Stimulated activated CD8-positive, alpha-beta memory T cell treated with anti-CD3 and anti-CD28 coated beads, Interleukin-2, amount 100 ng/mL, for 1 hour (primary cell): ENCODE results near the gene MYRFL.
"Not testable (repeated sequence)": the region's sequence is repeated elsewhere in the genome, so short reads cannot be mapped to it uniquely, and the experiment has no call there.

Source experiments
- DNase-seq, 2 donors: peaks; one replicate each; pipeline ENCODE4 v3.0.0-alpha.2; 2020; ENCODE audit warnings: low read depth in 2 of 2

MYRFL gene

GRCh38 chr12:69843608-69844007, 18.6 kb downstream of the MYRFL start:
- no peak for DNase-seq

DNA sequence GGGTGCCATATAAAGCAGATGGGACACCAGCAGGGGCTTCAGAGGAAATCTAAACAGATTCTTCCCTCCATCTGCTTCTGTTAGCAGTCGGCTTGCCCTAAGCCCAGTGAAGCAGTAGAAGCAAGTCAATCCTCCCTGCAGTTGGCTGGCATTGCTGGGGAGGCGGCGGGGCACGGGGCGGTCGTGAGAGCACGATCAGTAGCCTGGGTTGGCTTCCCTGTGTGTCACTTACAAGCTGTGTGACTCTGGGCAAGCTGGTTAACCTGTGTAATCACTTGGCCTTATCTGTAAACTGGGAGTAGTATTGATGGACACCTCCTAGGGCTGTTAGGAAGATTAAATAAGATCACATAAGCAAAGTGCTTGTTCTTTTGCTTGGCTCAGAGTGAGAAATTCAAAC, 19.4 kb downstream of the MYRFL start:
- no peak for DNase-seq

- DNase-seq, result no peak
These were observed 19.8 kb downstream of the MYRFL start for GRCh38 chr12:69844836-69845235.

DNA sequence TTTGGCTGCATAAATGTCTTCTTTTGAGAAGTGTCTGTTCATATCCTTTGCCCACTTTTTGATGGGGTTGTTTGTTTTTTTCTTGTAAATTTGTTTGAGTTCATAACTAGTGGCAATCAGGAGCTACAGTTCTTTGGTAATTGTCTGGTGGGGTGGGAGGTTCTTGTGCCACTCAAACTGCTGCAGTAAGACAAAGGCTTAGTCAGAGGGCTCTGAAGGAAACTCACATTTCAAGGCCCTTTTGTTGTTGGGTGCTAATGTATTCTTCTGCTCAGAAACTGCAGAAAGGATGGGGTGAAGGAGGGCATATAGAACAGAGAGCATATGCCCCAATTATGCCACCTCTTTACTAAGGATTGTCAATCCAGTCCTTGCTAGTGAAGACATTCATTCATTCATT, 21.9 kb downstream of the MYRFL start:
- DNase-seq, result no peak

GRCh38 chr12:69851976-69852375, 26.9 kb downstream of the MYRFL start:
- no peak for DNase-seq

- not testable (repeated sequence) for DNase-seq
These were observed 28.3 kb downstream of the MYRFL start for GRCh38 chr12:69853176-69853961.

DNA sequence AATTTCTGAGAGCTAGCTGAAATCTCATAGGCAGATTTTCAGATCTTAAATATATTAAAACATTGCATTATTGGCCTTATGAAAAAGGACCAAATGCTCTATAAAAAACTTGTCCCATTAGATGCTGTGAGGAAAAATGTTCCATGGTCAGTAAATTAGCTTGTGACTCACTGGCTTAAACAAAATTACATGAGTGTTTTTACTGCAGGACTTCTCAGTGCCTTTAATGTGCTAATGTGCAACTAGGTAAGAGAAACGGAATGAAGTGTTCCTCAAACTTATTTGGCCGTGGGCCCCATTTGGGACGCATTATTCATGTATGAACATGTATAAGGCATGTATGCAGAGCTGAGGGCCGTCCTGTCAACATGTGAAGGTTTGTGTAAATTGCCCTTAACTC, 41.7 kb downstream of the MYRFL start:
- DNase-seq, result no peak

- no peak for DNase-seq
These were observed 43.7 kb downstream of the MYRFL start for GRCh38 chr12:69868695-69869094.

GRCh38 chr12:69872804-69873203, 47.8 kb downstream of the MYRFL start:
- DNase-seq, result no peak

DNA sequence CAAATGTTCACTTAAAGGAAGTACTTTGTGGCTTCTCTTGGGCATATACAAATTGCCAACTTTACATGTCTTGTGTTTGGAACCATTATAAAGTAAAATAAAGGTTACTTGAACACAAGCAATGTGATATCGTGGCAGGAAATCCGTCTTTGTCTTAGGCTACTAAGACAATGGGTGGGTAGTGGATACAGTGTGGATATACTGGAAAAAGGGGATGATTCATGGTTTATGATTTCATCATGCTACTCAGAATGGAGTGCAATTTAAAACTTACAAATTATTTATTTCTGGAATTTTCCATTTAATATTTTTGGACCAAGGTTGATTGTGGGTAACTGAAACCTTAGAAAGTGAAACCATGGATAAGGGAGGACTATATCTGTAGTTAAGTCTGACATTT, 48.4 kb downstream of the MYRFL start:
- no peak for DNase-seq

- DNase-seq, result no peak
These were observed 49.6 kb downstream of the MYRFL start for GRCh38 chr12:69874606-69875005.

DNA sequence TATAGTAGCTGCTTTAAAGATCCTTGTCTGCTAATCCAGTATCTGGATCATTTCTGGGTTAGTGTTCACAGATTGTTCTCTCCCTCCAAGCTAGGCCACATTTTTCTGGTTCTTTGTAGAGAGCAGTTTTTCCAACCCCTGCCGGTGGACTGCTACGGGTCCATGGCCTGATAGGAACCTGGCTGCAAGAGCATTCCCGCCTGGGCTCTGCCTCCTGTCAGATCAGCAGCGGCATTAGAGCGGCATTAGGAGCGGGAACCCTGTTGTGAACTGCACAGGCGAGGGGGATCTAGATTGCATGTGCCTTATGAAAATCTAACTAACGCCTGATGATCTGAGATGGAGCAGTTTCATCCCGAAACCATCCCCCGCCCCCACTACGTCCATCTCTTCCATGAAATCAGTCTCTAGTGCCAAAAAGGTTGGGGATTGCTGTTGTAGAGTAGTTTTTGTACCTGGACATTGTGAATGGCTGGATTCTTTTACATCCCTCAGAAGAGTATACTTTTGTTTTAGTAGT, 50.4 kb downstream of the MYRFL start:
- DNase-seq, result no peak

GRCh38 chr12:69879007-69879960, 54.3 kb downstream of the MYRFL start:
- peak; percentile 19 to 34 for DNase-seq

DNA sequence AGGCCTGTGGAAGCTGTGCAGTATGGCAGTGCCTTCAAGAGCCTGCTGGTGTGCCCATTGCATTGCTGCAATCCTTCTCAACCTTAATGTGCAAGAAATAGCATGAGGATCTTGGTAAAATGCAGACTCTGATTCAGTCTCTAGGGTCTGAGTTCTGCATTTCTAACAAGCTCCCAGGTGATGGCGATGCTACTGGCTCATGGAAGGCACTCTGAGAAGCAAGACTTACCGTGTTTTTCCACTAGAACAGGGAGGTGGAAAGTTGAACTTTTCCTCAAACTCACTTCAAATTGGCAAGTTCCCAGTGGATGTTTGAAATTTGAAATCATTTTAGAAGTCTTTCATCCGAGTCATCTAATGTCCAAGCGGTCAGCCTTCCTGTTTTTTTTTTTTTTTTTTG, 55.5 kb downstream of the MYRFL start:
- DNase-seq, result no peak

GRCh38 chr12:69881771-69882170, 56.7 kb downstream of the MYRFL start:
- no peak for DNase-seq

GRCh38 chr12:69884386-69884785, 59.4 kb downstream of the MYRFL start:
- DNase-seq, result no peak

GRCh38 chr12:69885658-69886057, 60.6 kb downstream of the MYRFL start:
- DNase-seq, result no peak

GRCh38 chr12:69886109-69886508, 61.1 kb downstream of the MYRFL start:
- no peak for DNase-seq

DNA sequence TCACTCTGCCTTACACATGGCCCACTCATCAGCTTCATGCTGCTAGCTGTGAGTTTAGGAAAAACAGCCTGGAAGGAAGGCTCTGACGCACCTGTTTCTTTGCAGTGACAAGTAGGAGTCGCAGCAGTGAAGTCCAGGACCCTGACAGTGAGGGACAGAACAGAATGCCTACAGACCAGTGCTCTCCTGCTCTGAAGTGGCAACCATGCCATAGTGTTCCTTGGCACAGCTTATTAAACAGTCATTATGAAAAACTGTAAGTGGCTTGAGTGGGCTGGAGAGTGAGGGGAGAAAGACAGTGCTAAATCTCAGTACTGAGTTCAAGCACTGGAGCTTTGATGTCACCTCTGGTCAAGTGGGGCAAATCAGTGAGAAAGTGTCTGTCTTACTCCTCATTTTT, 61.7 kb downstream of the MYRFL start:
- no peak for DNase-seq

DNA sequence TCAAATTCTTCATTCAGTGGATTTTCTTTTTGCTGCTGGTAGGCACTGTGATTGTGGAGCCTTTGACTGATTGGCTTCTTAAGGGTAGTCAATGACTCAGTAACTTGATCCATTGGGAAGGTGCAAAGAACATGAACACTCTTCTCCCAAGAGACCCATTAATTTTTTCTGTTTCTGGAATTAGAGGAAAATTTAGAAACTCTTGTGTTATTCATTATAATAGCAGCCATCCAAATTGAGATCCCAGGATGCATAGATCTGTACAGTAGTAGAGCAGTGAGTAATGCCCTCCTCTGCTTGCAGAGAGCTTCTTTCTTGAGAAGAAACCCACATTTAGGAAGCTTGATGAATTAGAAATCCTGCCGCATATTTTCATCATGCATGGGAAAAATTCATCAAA, 63.9 kb downstream of the MYRFL start:
- no peak for DNase-seq

GRCh38 chr12:69894800-69895383, 69.9 kb downstream of the MYRFL start:
- DNase-seq, result no peak

DNA sequence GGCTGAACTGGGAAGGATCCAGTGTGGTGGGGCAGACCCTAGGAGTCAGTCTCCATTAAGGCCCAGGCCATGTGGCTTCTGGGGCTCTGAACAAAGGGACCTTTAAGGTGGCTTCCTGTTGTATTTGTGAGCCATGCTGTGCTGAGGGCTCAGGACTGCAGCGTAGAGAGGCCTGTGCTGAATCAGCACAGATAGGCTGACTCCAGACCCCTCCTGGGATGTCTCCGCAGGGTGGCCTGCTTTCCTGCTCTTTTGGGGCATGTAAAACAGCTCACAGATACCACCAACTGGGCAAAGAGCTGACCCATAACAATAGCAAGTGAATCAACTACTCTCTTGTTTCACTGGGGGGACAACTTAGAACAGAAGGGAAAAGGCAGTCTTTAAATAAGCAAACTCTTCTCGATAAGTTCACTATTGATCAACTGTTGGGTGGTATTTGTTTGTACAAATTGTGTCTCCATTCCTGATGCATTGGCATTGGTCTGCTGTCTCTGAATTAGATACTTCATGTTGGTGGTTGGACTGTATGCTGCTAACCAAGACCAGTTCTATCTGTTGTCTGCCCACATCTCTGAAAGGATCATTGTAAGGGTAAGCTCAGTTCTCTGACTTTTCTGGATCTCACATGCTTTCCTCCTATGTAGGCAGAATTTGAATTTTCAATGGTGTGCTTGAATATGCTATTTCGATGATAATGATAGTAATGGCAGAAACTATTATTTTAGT, 71.8 kb downstream of the MYRFL start:
- no peak for DNase-seq
